Kasumi-1 (cell line): Measurements from ENCODE around the gene DPYSL4.
A peak's percentile ranks its signal among the peaks of the same experiment; 100 is the strongest.

Experiments used
- DNase-seq, 2 experiments: peaks; one replicate each; lab custom pipeline; 2025; lab: John Stamatoyannopoulos, UW

DPYSL4 gene

DNA sequence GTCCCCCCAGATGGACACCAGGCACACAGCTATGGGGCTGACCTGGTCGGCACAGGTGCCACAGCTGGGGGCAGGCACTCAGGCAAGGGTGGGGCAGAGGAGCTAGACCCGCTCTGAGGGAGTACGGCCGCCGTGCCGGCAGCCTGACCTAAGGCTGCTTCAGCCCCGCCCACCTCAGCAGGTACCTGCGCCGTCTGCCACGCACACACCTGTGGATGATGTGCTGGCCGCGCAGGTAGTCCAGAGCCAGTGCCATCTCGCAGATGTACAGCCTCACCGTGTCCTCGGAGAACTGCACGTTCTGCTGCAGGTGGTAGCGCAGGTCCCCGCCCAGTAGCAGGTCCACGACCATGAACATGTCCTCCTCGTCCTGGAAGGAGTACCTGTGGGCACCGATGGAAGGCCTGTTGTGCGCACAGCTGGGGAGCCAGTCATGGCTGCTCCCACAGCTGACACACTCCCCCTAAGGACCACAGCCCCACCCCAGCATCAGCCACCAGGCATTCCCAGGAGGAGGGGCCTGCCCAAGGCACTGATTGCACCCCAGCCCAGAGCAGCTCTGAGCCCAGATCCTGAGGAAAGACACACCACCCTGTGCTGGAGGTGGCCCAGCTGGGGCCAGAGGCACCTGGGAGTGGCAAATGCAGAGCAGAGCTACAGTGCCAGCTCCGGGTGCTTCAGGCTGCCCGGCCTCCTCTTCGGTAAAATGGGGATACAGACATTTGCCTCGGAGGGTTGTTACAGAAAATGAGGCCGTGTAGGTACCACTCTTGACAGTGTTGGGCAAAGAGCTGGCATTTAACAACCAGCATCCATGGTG, 40.0 kb downstream of the DPYSL4 start:
- no peak for DNase-seq

DNA sequence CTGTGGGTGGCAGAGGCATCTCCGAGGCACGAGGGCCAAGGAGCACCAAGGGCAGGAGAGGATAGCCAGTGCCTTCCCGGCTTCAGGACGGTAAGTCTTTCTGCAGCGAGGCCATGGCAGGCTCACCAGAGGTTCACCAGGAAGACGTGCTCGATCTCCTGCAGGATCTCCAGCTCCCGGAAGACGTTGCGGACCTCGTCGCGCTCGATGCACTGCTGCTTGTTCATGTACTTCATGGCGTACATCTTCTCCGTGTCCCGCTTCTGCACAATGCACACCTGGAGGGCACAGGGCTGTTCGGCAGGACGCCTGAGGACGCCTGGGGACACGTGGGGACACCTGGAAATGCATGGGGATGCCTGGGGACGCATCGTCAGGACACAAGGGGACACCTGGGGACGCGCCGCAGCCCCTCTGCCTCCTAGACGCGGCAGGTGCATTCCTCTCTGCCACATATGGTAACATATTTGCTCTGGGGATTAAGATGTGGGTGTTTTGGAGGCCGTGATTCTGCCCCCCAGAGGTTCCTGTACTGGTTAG, 41.2 kb downstream of the DPYSL4 start:
- DNase-seq = no peak

DNA sequence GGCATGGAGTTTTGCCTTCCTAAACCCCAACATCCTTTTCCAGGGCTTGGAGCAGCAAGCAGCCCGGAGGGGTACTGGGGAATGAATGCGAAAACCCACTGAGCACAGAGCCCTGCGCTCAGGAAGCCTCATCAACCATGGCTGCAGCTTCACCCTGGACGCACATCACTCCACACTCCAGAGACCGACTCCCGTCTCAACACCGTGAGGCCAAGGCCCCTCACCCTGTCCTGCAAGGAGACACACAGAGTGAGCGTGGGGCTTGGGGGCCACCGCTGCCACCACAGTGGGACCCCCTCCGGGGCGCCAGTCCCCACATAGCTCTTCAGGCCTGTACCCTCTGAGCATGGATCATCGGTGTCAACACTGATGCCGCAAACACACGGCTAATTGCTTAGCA, 41.9 kb downstream of the DPYSL4 start:
- no peak for DNase-seq

DNA sequence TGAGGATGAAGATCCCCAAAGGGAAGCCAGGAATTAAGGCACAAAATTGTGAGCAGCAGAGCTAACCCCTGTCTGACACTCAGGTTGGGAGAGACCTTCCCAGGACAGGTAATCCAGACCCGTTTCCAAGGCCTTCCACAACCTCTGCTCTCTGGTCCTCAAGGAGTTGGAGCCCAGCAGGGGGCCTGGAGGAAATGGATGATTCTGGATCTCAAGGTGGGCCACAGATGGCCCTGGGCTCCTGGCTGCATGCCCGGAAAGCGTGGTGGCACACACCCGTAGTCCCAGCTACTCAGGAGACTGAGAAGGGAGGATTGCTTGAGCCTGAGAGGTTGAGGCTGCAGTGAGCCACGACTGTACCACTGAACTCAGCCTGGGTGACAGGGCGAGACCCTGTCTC, 42.3 kb downstream of the DPYSL4 start:
- DNase-seq = no peak

DNA sequence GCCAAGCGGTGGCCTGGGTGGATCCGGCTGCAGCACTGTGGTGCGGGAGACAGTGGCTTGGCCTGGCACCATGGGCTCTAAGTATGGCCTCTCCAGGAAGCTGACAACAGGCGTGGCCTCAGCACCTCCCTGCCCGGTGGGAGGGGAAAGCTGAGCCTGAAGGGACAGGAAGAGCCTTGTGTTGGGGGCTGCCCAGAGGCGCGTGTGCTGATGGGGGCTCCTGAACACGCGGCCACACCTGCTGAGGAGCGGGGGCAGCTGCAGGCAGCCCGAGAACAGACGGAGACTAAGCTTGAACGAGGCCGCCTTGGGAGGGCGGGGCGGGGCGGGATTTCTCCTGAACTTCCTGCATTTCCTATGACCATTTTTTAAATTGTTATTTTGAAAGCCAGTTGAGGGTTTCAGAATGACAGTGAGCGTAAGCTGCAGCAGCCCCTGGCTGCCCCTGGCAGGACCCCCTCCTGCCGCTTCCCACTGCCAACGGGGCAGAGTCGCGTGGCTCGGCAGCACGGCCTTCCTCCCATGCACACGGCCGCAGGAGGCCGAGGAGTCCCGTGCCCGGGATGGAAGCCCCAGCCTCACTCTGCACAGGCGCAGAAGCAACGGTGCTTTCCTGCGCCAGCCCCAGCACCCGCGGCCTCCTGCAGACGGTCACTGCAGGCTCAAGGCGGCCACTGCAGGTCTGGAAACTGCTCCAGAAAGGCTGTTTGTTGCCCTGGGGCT, 43.2 kb downstream of the DPYSL4 start:
- no peak for DNase-seq

DNA sequence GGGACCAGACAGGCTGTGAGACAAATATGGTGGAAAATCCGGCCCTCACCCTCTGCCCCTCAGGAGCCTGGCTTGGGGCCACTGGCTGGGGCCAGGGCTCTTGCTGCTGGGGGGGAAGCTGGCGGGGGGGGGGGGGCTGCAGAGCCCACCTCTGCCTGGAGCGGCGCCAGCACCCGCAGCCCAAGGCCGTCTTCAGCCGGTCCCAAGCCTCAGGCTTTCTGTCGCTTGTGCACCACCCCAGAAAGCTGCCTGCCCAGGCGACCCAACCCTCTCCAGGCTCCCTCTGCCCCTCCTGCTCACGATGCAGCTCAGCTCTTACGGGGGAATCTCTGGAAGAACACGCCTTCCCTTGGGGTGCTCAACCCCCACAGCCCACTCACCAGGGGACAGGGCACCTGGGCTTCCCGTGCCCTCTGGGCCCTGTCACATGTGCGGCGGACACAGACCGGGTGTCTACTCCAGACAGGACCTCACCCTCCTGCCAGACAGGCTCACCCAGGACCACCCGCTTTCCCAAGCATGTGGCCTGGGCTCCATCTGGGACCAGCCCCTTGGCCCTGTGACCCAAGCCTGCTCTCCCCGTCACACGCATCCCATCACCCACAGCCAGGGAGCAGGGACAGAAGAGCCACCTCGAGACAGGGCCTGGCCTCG, 43.9 kb downstream of the DPYSL4 start:
- no peak for DNase-seq

DNA sequence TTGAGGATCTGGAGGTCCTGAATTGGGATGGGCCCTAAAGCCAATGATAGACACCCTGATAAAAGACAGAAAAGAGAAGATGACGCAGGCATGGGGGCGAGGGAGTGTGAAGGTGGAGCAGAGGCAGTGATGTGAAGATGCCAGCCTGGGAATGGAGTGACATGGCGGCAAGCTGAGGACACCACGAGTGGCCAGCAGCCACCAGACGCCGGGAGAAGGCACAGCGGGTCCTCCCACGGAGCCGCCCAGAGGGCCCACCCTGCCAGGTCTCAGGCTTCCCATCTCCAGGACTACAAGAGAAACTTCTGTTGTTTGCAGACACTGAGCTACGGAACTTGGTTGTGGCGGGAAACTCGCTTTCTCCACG, 44.9 kb downstream of the DPYSL4 start:
- no peak for DNase-seq

DNA sequence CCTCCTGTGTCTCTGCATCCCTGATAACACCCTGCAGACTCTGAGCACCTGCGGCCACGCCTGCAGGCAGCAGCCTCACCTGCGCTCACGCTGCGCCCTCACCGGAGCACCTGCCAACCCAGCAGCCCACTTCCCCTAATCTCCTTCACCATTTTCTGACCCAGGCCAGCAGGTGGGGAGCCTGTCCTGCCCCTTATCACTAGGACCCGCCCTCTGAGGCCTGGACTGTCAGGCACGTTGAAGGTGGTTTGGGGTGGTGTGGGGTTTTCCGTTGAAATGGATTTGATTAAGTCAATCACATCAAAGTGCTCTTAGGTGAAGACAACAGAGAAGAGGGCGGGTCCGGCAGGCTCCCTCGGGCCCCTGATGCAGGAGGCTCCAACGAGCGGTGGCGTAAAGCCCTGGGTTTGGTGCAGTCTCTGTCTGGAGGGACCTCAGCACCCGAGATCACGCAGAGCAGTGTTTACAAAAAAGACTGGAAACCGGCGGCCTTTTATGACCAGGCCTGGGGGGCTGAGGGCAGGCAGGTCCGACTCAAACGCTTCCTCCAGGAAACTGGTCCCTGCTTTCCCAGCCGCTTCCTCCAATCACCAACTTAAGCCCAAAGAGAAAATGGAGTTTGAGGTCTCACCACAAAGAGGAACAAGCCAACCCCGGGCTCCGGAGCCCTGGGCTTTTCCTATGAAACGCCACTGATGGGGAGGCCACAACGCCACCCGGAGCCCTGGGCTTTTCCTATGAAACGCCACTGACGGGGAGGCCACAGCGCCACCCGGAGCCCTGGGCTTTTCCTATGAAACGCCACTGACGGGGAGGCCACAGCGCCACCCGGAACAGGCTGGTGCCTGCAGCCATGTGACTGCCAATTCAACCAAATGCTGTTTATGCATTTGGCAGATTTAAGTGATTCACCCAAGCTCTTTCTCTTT, 45.5 kb downstream of the DPYSL4 start:
- peak; percentile 69 to 71 for DNase-seq

DNA sequence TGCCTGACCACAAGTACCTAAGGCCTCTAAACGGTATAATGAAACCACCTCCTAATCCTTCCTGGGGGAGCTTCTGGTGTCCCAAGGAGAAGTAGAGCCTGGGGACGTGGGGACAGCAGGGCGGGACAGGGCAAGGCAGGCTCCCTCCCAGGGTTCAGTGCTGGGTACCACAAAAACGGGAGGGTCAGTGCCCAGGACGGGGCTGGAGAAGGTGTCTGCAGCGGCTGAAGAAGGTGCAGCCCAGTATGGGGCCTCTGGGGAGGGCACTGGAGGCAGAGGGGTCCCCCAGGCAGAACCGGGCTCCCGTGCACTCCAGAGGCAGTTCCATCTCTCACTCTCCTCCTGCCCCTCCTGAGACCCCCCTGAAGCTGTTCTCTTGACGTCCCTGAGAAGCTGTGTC, 46.2 kb downstream of the DPYSL4 start:
- DNase-seq = no peak

DNA sequence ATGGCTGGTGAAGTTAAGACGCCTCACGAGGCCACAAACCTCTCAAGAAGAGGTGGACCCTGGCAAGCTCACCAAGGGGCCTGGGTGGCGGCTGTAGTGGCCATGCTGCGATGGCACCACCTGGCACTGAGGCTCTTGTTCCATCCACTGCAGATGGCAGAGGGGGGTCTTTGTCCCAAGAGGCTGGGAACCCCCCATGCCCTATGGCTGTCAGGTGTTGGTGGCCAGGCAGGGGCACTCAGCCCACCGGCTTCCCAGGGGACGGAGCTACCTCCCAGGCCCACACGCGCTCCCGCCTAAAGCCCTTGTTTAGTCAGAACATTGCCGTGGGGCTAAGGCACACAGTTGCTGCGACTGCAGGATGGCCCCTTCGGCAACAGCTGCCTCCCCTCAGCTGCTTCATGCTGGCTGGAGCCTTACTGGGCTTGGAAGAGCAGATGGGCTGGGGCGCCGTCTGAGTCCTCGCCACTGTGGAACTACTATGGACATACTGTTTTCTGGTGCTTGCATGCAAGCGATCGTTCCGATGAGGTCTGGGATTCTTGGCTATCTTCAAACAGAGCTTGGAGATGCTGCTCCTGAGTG, 46.8 kb downstream of the DPYSL4 start:
- no peak for DNase-seq

DNA sequence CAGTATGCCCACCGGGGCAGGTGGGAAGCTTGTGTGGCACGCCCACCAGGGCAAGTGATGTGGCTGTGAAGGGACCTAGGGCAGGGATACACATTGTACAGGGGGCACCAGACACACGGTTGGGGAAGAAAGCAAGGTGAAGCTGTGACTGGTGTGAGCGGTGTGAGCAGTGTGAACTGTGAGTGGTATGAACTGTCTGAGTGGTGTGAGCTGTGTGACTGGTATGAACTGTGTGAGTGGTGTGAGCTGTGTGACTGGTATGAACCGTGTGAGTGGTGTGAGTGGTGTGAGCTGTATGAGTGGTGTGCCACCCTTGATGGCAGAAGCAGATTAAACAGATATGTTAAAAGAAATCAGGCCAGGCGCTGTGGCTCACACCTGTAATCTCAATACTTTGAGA, 48.1 kb downstream of the DPYSL4 start:
- DNase-seq = no peak

DNA sequence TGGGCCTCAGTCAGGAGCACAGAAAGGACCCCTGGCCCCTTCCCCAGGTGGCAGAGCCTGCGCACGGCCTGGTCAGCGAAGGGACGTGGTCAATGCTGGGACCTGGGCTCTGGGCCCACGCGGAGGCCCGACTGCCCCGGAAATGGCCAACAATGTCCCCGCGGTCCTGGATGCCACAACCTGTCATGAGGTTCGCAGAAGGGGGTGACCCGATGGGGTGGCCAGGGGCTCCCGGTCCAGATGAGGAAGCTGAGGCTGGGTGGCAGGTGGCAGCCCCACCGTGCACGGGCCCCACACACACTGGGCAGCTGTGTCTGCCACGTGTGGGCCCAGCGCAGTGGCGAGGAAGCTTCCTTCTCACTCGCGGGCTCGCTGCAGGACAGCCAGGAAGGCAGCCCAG, 49.4 kb downstream of the DPYSL4 start:
- DNase-seq = no peak

DNA sequence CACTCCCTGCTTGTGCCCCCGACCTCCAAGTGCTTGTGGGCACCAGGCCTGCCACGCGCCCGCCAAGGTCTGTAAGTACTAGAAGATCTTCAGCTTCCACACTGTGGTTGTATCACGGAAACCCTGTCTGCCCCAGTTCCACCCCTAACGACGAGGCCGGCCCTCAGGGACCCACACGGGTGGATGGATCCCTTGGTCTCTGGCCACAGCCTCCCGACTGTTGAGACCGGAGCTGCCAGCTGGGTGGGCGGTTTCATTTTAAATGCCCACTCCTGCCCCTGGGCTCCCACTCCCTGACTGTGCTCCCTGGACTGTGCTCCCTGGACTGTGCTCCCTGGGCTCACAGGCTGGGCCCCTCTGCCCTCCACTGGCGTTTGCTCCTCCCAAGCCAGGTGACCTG, 50.1 kb downstream of the DPYSL4 start:
- no peak for DNase-seq

DNA sequence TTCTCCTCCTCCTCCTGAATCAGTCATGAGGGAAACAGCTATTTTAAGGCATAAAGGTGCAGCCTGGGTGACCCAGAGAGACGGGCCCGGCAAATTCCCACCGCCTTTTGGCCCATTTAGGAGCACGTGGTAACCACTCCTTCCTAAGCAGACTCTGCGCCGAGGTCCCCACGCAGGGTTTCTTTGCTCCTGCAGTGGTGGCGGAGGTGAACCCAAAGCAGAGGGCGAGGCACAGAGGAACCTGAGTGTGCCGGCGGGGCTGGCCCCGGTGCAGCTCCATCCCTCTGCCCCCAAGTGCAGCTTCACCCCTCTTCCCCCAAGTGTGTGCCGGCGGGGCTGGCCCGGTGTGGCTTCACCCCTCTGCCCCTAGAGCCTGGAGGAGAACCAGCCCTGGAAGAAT, 50.6 kb downstream of the DPYSL4 start:
- DNase-seq = no peak

DNA sequence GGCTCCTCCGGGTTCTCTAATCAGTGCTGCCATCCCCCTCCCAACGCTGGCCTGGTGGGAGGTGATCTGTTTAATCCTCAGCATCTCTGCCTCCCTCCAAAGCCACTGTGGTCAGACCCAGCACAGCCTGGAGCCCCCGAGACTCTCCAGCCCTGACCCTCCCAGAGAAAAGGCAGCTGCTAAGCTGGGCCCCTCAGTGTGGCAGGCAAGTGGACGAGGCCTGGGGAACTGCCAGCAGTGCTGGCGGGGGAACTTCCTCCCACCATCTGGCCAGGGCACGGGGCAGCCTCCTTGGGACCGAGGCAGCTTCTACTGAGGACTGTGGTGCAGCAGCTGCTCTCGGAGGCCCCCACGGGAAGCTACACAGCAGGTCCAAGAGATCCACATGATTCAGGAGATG, 51.1 kb downstream of the DPYSL4 start:
- DNase-seq = no peak

DNA sequence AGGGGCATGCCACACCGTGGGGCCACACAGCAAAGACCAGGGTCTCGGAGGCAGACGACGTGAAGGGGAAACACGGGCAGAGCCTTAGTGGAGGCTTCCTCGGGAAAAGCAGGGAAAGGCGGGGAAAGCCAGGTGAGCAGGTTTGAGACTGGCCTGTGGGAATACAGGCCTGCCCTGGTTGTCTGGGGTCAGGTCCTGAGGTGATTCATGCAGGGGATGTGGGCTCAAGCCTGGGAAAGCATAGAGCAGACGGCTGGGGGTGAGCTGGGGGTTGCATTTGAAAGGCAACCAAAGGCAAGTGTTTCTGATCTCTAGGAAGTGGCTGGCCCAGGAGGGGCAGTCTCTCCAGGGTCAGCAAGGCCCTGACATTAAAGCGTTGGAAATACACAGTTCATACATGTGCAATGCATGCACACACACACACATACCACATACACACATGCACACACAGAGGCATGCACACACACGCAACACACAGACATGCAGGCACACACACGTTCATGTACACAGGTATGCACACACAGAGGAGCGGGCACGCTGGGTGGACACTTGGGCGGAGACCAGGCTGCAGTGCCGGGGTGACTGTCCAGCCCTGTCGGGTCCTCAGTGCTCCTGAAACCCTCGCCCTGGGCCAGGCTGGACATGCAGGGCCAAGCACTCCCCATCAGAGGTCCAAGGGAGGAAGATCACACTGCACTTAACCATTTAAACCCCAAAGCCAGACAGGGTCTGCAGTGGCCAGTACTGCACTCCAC, 51.8 kb downstream of the DPYSL4 start:
- no peak for DNase-seq

DNA sequence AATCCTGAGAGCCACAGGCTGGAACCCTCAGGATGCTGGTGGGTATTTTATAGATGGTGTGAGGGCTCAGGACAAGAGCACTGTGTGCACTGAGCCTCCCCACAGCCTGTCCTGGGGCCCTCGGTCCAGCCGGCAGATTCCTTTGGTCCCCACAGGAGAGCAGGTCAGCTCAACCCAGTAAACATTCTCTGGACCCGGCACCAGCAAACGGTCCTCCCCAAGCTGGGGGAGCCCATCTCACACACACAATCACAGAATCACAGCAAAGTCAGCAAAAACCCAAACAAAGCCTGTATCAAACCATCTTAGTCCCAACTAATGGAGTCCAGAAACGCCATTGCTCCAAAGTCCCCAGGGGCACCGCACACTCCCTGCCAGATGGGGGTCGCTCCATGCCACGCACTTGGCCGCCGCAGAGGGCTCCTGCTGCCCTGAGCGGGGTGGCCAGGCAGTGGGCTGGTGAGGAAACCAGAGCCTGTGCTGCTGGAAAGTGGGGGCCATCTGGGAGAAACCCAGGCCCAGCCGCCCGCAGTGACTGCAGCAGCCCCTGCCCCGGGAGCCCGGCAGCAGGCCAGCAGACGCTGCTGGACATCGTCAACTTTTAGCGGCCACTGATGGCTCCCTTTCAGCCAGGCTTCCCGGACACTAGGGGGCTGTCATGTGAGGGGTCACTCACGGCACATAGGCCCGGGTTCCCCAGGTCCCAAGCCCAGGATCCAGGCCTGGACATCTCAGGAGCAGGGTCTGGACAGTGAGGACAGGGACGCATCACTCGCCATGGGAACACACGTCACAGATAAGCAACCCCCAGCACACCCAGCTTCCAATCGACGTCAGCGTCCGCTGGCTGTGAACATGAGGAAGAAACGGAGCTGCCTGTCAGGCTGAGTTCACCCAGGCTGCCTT, 52.6 kb downstream of the DPYSL4 start:
- no peak for DNase-seq

DNA sequence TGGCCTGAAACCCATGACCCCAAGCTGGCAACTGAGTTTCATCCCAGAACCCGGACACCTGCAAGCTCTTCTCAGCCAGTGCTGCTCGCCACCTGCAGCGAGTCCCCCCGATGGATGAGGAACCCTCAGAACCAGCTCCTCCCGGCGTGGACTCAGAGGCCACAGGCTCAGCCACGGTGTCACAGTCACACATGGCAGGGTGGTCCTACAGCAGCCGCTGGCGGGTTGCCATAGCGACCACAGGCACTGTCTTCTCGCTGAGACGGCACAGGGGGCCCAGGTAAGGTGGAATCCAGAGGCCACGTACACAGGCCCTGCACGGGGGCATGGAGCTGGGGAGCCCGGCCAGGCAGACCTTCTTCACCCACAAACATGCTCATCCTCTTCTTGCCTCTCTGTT, 53.4 kb downstream of the DPYSL4 start:
- no peak for DNase-seq

DNA sequence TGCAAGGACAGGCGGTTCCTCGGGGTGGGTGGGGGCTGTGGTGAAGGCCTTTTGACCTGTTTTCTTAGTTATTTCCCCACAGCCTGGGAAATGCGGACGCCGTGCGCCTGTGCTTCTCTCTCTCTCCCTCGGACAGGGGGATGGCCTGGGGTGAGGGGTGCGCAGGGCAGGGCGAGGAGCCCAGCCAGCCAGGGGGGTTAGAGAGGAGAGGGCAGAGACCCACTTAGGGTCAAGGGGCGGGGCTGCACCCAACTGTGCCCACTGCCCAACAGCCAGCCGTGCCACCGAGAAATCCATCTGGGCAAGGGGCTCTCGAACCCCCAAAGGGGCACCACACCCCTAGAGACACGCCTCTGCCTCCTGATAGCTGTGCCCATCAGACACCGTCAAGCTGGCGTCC, 53.8 kb downstream of the DPYSL4 start:
- no peak for DNase-seq

DNA sequence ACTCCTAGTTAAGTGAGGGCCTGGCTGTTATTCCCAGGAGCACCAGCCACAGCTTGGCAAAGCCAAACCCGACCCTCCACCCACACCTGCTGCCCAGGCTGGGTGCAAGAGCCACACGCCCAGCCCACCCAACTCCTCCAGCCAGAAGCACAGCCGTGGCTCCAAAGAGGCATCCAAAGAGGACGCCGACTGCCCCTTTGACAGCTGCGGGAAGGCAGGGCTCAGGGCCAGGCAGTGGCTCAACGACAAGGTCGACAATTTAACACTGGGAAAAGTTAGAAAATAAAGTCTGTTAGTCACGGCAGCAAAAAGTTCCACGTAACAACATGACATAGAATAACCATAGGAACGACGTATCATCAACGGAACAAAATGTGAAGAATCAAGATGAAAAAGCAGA, 54.3 kb downstream of the DPYSL4 start:
- no peak for DNase-seq
